ENCODE measurements around the gene SERPINB2. TPM values are rescaled to one million over a fixed set of nuclear protein-coding genes. Genes with fewer than 3 reads are reported as not detected.

SERPINB2 gene
- total RNA-seq, 1 experiment from 2014 or later: not detected

DNA sequence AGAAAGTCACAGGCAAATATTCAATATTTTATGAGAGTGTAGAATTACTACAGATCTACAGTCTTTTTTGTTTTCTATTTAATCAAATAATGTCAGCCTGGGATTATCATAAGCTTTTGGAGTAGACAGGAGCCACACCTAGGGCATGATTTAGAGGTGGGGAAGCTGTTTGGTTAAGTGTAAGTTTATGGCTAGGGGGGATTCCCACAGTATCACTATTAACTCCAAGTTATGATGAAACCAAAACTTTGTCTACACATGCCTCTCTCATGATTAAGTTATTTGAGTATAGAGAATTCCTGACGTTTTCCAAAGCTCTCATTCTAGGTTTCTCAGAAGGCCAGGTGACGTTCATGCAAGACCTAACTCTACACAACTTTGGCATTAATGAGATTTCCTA, 22.4 kb downstream of the SERPINB2 start:
- peaks cover 13% of the 10 kb centered on the region for H3K4me1 Mint-ChIP-seq
- no peak for DNase-seq (ENCODE audit: low spot score)
- no peak overlapping the region for H3K4me3 Mint-ChIP-seq
- TF ChIP-seq, protein P1, sequence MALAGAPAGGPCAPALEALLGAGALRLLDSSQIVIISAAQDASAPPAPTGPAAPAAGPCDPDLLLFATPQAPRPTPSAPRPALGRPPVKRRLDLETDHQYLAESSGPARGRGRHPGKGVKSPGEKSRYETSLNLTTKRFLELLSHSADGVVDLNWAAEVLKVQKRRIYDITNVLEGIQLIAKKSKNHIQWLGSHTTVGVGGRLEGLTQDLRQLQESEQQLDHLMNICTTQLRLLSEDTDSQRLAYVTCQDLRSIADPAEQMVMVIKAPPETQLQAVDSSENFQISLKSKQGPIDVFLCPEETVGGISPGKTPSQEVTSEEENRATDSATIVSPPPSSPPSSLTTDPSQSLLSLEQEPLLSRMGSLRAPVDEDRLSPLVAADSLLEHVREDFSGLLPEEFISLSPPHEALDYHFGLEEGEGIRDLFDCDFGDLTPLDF (CRISPR knock-in tag; IDR thresholded peaks at IDR 0.05): no peak
- TF ChIP-seq, protein P2, sequence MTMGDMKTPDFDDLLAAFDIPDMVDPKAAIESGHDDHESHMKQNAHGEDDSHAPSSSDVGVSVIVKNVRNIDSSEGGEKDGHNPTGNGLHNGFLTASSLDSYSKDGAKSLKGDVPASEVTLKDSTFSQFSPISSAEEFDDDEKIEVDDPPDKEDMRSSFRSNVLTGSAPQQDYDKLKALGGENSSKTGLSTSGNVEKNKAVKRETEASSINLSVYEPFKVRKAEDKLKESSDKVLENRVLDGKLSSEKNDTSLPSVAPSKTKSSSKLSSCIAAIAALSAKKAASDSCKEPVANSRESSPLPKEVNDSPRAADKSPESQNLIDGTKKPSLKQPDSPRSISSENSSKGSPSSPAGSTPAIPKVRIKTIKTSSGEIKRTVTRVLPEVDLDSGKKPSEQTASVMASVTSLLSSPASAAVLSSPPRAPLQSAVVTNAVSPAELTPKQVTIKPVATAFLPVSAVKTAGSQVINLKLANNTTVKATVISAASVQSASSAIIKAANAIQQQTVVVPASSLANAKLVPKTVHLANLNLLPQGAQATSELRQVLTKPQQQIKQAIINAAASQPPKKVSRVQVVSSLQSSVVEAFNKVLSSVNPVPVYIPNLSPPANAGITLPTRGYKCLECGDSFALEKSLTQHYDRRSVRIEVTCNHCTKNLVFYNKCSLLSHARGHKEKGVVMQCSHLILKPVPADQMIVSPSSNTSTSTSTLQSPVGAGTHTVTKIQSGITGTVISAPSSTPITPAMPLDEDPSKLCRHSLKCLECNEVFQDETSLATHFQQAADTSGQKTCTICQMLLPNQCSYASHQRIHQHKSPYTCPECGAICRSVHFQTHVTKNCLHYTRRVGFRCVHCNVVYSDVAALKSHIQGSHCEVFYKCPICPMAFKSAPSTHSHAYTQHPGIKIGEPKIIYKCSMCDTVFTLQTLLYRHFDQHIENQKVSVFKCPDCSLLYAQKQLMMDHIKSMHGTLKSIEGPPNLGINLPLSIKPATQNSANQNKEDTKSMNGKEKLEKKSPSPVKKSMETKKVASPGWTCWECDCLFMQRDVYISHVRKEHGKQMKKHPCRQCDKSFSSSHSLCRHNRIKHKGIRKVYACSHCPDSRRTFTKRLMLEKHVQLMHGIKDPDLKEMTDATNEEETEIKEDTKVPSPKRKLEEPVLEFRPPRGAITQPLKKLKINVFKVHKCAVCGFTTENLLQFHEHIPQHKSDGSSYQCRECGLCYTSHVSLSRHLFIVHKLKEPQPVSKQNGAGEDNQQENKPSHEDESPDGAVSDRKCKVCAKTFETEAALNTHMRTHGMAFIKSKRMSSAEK (CRISPR knock-in tag; IDR thresholded peaks at IDR 0.05; ENCODE audit: borderline replicate concordance): no peak
- TF ChIP-seq, protein P3, sequence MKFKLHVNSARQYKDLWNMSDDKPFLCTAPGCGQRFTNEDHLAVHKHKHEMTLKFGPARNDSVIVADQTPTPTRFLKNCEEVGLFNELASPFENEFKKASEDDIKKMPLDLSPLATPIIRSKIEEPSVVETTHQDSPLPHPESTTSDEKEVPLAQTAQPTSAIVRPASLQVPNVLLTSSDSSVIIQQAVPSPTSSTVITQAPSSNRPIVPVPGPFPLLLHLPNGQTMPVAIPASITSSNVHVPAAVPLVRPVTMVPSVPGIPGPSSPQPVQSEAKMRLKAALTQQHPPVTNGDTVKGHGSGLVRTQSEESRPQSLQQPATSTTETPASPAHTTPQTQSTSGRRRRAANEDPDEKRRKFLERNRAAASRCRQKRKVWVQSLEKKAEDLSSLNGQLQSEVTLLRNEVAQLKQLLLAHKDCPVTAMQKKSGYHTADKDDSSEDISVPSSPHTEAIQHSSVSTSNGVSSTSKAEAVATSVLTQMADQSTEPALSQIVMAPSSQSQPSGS (CRISPR knock-in tag; IDR thresholded peaks at IDR 0.05; ENCODE audit: borderline replicate concordance, low read depth): no peak
- TF ChIP-seq, protein P4, sequence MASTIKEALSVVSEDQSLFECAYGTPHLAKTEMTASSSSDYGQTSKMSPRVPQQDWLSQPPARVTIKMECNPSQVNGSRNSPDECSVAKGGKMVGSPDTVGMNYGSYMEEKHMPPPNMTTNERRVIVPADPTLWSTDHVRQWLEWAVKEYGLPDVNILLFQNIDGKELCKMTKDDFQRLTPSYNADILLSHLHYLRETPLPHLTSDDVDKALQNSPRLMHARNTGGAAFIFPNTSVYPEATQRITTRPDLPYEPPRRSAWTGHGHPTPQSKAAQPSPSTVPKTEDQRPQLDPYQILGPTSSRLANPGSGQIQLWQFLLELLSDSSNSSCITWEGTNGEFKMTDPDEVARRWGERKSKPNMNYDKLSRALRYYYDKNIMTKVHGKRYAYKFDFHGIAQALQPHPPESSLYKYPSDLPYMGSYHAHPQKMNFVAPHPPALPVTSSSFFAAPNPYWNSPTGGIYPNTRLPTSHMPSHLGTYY (CRISPR knock-in tag; IDR thresholded peaks at IDR 0.05): no peak
- no peak for TF ChIP-seq ZNF232 (CRISPR knock-in tag; IDR thresholded peaks at IDR 0.05)
- TF ChIP-seq, protein P5, sequence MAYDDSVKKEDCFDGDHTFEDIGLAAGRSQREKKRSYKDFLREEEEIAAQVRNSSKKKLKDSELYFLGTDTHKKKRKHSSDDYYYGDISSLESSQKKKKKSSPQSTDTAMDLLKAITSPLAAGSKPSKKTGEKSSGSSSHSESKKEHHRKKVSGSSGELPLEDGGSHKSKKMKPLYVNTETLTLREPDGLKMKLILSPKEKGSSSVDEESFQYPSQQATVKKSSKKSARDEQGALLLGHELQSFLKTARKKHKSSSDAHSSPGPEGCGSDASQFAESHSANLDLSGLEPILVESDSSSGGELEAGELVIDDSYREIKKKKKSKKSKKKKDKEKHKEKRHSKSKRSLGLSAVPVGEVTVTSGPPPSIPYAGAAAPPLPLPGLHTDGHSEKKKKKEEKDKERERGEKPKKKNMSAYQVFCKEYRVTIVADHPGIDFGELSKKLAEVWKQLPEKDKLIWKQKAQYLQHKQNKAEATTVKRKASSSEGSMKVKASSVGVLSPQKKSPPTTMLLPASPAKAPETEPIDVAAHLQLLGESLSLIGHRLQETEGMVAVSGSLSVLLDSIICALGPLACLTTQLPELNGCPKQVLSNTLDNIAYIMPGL (CRISPR knock-in tag; IDR thresholded peaks at IDR 0.05): no peak
- no peak for TF ChIP-seq TCF7 (CRISPR knock-in tag; IDR thresholded peaks at IDR 0.05; ENCODE audit: low read depth)
- no peak for TF ChIP-seq GABPB1 (CRISPR knock-in tag; IDR thresholded peaks at IDR 0.05)
- TF ChIP-seq, protein P6, sequence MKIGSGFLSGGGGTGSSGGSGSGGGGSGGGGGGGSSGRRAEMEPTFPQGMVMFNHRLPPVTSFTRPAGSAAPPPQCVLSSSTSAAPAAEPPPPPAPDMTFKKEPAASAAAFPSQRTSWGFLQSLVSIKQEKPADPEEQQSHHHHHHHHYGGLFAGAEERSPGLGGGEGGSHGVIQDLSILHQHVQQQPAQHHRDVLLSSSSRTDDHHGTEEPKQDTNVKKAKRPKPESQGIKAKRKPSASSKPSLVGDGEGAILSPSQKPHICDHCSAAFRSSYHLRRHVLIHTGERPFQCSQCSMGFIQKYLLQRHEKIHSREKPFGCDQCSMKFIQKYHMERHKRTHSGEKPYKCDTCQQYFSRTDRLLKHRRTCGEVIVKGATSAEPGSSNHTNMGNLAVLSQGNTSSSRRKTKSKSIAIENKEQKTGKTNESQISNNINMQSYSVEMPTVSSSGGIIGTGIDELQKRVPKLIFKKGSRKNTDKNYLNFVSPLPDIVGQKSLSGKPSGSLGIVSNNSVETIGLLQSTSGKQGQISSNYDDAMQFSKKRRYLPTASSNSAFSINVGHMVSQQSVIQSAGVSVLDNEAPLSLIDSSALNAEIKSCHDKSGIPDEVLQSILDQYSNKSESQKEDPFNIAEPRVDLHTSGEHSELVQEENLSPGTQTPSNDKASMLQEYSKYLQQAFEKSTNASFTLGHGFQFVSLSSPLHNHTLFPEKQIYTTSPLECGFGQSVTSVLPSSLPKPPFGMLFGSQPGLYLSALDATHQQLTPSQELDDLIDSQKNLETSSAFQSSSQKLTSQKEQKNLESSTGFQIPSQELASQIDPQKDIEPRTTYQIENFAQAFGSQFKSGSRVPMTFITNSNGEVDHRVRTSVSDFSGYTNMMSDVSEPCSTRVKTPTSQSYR (CRISPR knock-in tag; IDR thresholded peaks at IDR 0.05): no peak
- TF ChIP-seq TEAD4 (CRISPR knock-in tag; IDR thresholded peaks at IDR 0.05): no peak
- ChIA-PET CTCF (no interaction called here), POLR2A (no interaction called here)
- no peak for ATAC-seq
- peaks cover 11% of the 10 kb centered on the region for H3K36me3 Mint-ChIP-seq
- H3K27me3 Mint-ChIP-seq (ENCODE audit: low read depth): no peaks in the 10 kb centered on the region
- H3K27ac Mint-ChIP-seq: no peak overlapping the region
- peaks cover 17% of the 10 kb centered on the region for H3K9me3 Mint-ChIP-seq

DNA sequence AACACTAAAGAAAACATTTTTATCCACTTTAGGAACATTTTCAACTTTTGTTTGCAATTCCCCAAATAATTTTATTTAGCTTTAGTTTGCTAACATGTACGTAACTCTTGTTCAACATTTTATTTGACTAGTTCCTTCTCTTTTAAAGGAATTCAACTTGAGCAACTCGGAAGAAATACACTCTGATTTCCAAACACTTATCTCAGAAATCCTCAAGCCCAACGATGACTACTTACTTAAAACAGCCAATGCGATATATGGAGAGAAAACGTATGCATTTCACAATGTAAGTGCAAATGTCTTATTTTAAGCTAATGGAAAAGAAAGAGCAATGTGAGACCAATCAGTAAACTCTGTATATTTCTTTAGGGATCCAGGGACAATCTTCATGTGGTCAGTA, 30.3 kb downstream of the SERPINB2 start:
- Mint-ChIP-seq H3K36me3 (no peaks in the 10 kb centered on the region), H3K4me1 (no peaks in the 10 kb centered on the region)
- POLR2A ChIA-PET: no interaction called here
- TF ChIP-seq CREM (CRISPR knock-in tag; IDR thresholded peaks at IDR 0.05) (no peak), FOXK1 (CRISPR knock-in tag; IDR thresholded peaks at IDR 0.05) (no peak), HMGA2 (CRISPR knock-in tag; IDR thresholded peaks at IDR 0.05) (no peak), FOXP1 (CRISPR knock-in tag; IDR thresholded peaks at IDR 0.05; ENCODE audit: borderline replicate concordance) (no peak), ZNF232 (CRISPR knock-in tag; IDR thresholded peaks at IDR 0.05) (no peak), SMAD3 (CRISPR knock-in tag; IDR thresholded peaks at IDR 0.05; ENCODE audit: borderline replicate concordance) (no peak), NFYB (CRISPR knock-in tag; conservative IDR thresholded peaks at IDR 0.05; ENCODE audit: low read depth) (no peak)
- TF ChIP-seq, protein P3 (CRISPR knock-in tag; IDR thresholded peaks at IDR 0.05; ENCODE audit: borderline replicate concordance, low read depth): no peak

More for the DNA sequence above, 30.3 kb downstream of the SERPINB2 start:
- CTCF ChIA-PET: no interaction called here
- no peak for DNase-seq (ENCODE audit: low spot score)
- Mint-ChIP-seq H3K9me3 (no peaks in the 10 kb centered on the region), H3K4me3 (no peak overlapping the region), H3K27ac (no peak overlapping the region), H3K27me3 (ENCODE audit: low read depth) (no peaks in the 10 kb centered on the region)
- ATAC-seq: no peak

All from WTC11 (cell line).